OCI-LY1 (cell line): ENCODE results near the gene KRT12.

ENCODE experiments used
- H2AFZ ChIP-seq: fragments of 200-600 bp; sonication (generic), shearing (Covaris generic); 2 replicates; pipeline ENCODE4 v1.6.0; 2014; ENCODE audit warnings: antibody characterized with exemption, mild to moderate bottlenecking, low read length
- H3F3A ChIP-seq: fragments of 200-600 bp; sonication (generic), shearing (Covaris generic); 2 replicates; pipeline ENCODE4 v1.6.0; 2014; ENCODE audit warnings: mild to moderate bottlenecking, antibody characterized with exemption, low read length, moderate library complexity; ENCODE audit not compliant: insufficient read depth
- H3K27ac ChIP-seq: fragments of 200-600 bp; sonication (generic); 2 replicates; pipeline ENCODE4 v1.5.1; 2014; ENCODE audit warnings: low read length, mixed run types, mild to moderate bottlenecking, low read depth; ENCODE audit not compliant: poor library complexity, severe bottlenecking
- H3K27me3 ChIP-seq: fragments of 200-600 bp; sonication (generic); 2 replicates; pipeline ENCODE4 v1.6.0; 2014; ENCODE audit warnings: antibody characterized with exemption, mild to moderate bottlenecking, low read length, moderate library complexity; ENCODE audit not compliant: insufficient read depth
- H3K36me3 ChIP-seq: fragments of 200-600 bp; sonication (generic); 2 replicates; pipeline ENCODE4 v1.6.1; 2014; ENCODE audit warnings: mild to moderate bottlenecking, antibody characterized with exemption, low read length, moderate library complexity, mixed read lengths; ENCODE audit not compliant: insufficient read depth
- H3K4me1 ChIP-seq: fragments of 200-600 bp; sonication (generic); 2 replicates; pipeline ENCODE4 v1.5.1; 2014; ENCODE audit warnings: mild to moderate bottlenecking, low read length, moderate library complexity; ENCODE audit not compliant: insufficient read depth, severe bottlenecking
- H3K4me2 ChIP-seq: fragments of 200-600 bp; sonication (generic), shearing (Covaris generic); 2 replicates; pipeline ENCODE4 v1.6.1; 2014; ENCODE audit warnings: low read length
- H3K4me3 ChIP-seq: fragments of 200-600 bp; sonication (generic); 2 replicates; pipeline ENCODE4 v1.5.1; 2014; ENCODE audit warnings: low read length, low read depth, mild to moderate bottlenecking, mixed read lengths; ENCODE audit not compliant: poor library complexity, severe bottlenecking
- H3K79me2 ChIP-seq: fragments of 200-600 bp; shearing (Covaris generic); 2 replicates; pipeline ENCODE4 v1.6.1; 2016; ENCODE audit warnings: mixed run types, low read length, mixed read lengths; ENCODE audit not compliant: insufficient read depth
- H3K9ac ChIP-seq: fragments of 200-600 bp; sonication (generic), shearing (Covaris generic); 2 replicates; pipeline ENCODE4 v1.6.1; 2014; ENCODE audit warnings: mild to moderate bottlenecking, low read length, mixed read lengths
- H3K9me2 ChIP-seq: fragments of 200-600 bp; sonication (generic), shearing (Covaris generic); 2 replicates; pipeline ENCODE4 v1.6.1; 2014; ENCODE audit warnings: low read depth, mild to moderate bottlenecking, low read length, mixed read lengths
- H3K9me3 ChIP-seq: fragments of 200-600 bp; shearing (Covaris generic); 2 replicates; pipeline ENCODE4 v1.6.1; 2014; ENCODE audit warnings: low read length, mixed read lengths
- H4K20me1 ChIP-seq: fragments of 200-600 bp; sonication (generic), shearing (Covaris generic); 2 replicates; pipeline ENCODE4 v1.6.0; 2016; ENCODE audit warnings: mild to moderate bottlenecking, low read length; ENCODE audit not compliant: insufficient read depth
- CTCF ChIP-seq: fragments of 200-600 bp; sonication (generic), shearing (Covaris generic); IDR thresholded peaks from 2 replicates; pipeline ENCODE4 v1.5.1; 2017; ENCODE audit warnings: mild to moderate bottlenecking, antibody characterized with exemption, low read length, moderate library complexity, mixed read lengths
- EZH2 ChIP-seq: fragments of 200-600 bp; sonication (generic), shearing (Covaris generic); IDR thresholded peaks from 2 replicates; pipeline ENCODE4 v1.8.0; 2017; ENCODE audit warnings: borderline replicate concordance, mixed run types, mild to moderate bottlenecking, antibody characterized with exemption, low read length, moderate library complexity, mixed read lengths

KRT12 gene

GRCh38 chr17:40886090-40886489 lies 19.1 kb upstream of the KRT12 start:
- Histone ChIP-seq H2AFZ (no peak overlapping the region), H3K27me3 (peaks cover 5% of the 10 kb centered on the region; the same call in 1 of the 2 replicates), H3K9ac (no peak overlapping the region), H3K79me2 (no peaks in the 10 kb centered on the region), H3K27ac (no peak overlapping the region), H3K4me2 (no peak overlapping the region), H3K9me2 (no peaks in the 10 kb centered on the region), H3K4me1 (no peaks in the 10 kb centered on the region), H3K36me3 (no peaks in the 10 kb centered on the region), H3K4me3 (no peak overlapping the region), H4K20me1 (no peaks in the 10 kb centered on the region), H3K9me3 (no peaks in the 10 kb centered on the region), H3F3A (no peaks in the 10 kb centered on the region)
- no peak for TF ChIP-seq CTCF
- no peak for TF ChIP-seq EZH2

- Histone ChIP-seq H3K9ac (no peak within 1 kb of the TSS), H3K27me3 (0 out of 2 replicates have a peak, but pooled peaks cover 2% of the 10 kb centered on the region), H4K20me1 (no peaks in the 10 kb centered on the region), H3K4me1 (no peaks in the 10 kb centered on the region), H3K9me2 (no peaks in the 10 kb centered on the region), H3K79me2 (no peaks in the 10 kb centered on the region), H3K4me2 (no peak within 1 kb of the TSS), H3K4me3 (no peak within 1 kb of the TSS), H3K36me3 (no peaks in the 10 kb centered on the region), H3F3A (no peaks in the 10 kb centered on the region), H3K9me3 (no peaks in the 10 kb centered on the region), H3K27ac (no peak within 1 kb of the TSS), H2AFZ (no peak within 1 kb of the TSS)
- TF ChIP-seq EZH2, result no peak
- peak; percentile 19; the same call in 1 of the 2 replicates for TF ChIP-seq CTCF
Measured at GRCh38 chr17:40884708-40885512, 17.9 kb upstream of the KRT12 start, which contains the start of gene KRT20. KRT20 (minus strand) TSS chr17:40885242; CDS start chr17:40885185, 57 bp downstream.

- TF ChIP-seq EZH2 (no peak), CTCF (no peak)
- no peaks in the 10 kb centered on the region for H3K9me3 ChIP-seq
- H3K4me3 ChIP-seq, result no peak overlapping the region
- H3K27me3 ChIP-seq, result 0 out of 2 replicates have a peak, but pooled peaks cover 2% of the 10 kb centered on the region
- no peaks in the 10 kb centered on the region for H3K79me2 ChIP-seq
- no peak overlapping the region for H3K27ac ChIP-seq
- no peaks in the 10 kb centered on the region for H3K9me2 ChIP-seq
- no peak overlapping the region for H2AFZ ChIP-seq
- no peaks in the 10 kb centered on the region for H3K36me3 ChIP-seq
- no peaks in the 10 kb centered on the region for H3K4me1 ChIP-seq
- H4K20me1 ChIP-seq, result no peaks in the 10 kb centered on the region
- no peak overlapping the region for H3K4me2 ChIP-seq
- H3F3A ChIP-seq, result no peaks in the 10 kb centered on the region
- H3K9ac ChIP-seq, result no peak overlapping the region
Measured at GRCh38 chr17:40883626-40884334, 16.8 kb upstream of the KRT12 start.
